Dendritic cell treated with granulocyte-macrophage colony-stimulating factor and Interleukin-4, amounts not matched to agents 40 ng/mL and 50 ng/mL, for 4 days (primary cell): ENCODE results near the gene KNSTRN.
A peak's percentile ranks its signal among the peaks of the same experiment; 100 is the strongest.

Experiments
- H3K27ac Mint-ChIP-seq: one replicate; pipeline ENCODE4 v1.8.0; 2022; ENCODE audit warnings: mild to moderate bottlenecking, mixed read lengths
- H3K27me3 Mint-ChIP-seq: one replicate; pipeline ENCODE4 v1.8.0; 2022; ENCODE audit warnings: mild to moderate bottlenecking, mixed read lengths
- H3K36me3 Mint-ChIP-seq: one replicate; pipeline ENCODE4 v1.8.0; 2022; ENCODE audit warnings: low read depth, mixed read lengths
- H3K4me1 Mint-ChIP-seq: one replicate; pipeline ENCODE4 v1.8.0; 2022; ENCODE audit warnings: low read depth, mixed read lengths
- H3K4me3 Mint-ChIP-seq: one replicate; pipeline ENCODE4 v1.8.0; 2022; ENCODE audit warnings: mild to moderate bottlenecking, moderate library complexity, mixed read lengths
- H3K9me3 Mint-ChIP-seq: one replicate; pipeline ENCODE4 v1.8.0; 2022; ENCODE audit warnings: mixed read lengths
- intact Hi-C: fragments of 100-400 bp; cut with micrococcal nuclease; formaldehyde crosslinking; loops from one replicate; pipeline ENCODE4 v1.15.0; 2022

Gene KNSTRN

DNA sequence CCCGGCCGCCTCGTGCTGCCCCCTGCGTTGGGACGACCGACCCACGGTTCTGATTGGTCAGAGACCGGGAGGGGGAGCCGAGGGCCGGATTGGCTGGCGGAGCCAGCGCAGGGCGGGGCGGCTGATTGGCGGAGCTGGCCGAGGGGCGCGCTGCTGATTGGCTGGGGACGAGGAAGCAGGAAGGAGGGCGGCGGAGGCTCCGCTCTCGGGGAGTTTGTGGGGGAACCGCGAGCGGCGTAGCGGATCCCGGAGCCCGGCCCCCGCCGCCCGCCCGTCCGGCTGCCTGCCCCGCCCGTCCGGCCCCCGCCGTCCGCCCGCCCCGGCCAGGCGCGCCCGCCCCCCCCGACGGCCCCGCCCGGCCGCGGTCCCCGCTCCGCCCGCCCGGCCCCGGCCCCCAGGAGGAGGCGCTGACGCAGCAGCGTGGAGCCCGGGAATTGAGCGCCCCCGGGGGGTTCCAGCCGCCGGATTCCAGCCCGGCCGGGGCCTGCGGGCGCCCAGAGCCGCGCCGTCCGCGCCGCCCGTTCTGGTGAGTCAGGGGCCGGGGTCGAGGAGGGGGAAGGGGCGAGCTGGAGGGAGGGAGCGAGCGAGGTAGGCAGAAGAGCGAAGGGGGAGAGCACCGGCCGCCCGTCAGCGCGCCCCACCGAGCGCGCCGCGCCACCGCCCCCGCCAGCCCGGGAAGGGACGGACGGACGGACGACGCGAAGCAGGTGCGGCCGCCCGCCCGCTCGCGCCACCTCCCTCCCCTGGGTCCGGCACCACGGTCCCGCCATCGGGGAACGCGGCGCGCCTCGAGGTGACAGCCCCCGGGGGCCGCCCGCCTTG lies 58.4 kb downstream of the KNSTRN start, which contains the start of gene BAHD1:
Gene BAHD1 (plus strand): TSS at position 211 of the 822 bp plus-strand sequence. CDS start 17,512 bp downstream, outside the sequence.
- Mint-ChIP-seq H3K4me1 (peaks cover 69% of the 10 kb centered on the region), H3K36me3 (peaks cover 6% of the 10 kb centered on the region), H3K9me3 (no peaks in the 10 kb centered on the region), H3K4me3 (peak within 1 kb of the TSS; percentile 84), H3K27me3 (peaks cover 54% of the 10 kb centered on the region), H3K27ac (peak within 1 kb of the TSS; percentile 70)
- intact Hi-C loops, result loop anchor here (10.0 kb wide), 1 partner anchor 64 kb away; no protein-coding TSS in a partner anchor

DNA sequence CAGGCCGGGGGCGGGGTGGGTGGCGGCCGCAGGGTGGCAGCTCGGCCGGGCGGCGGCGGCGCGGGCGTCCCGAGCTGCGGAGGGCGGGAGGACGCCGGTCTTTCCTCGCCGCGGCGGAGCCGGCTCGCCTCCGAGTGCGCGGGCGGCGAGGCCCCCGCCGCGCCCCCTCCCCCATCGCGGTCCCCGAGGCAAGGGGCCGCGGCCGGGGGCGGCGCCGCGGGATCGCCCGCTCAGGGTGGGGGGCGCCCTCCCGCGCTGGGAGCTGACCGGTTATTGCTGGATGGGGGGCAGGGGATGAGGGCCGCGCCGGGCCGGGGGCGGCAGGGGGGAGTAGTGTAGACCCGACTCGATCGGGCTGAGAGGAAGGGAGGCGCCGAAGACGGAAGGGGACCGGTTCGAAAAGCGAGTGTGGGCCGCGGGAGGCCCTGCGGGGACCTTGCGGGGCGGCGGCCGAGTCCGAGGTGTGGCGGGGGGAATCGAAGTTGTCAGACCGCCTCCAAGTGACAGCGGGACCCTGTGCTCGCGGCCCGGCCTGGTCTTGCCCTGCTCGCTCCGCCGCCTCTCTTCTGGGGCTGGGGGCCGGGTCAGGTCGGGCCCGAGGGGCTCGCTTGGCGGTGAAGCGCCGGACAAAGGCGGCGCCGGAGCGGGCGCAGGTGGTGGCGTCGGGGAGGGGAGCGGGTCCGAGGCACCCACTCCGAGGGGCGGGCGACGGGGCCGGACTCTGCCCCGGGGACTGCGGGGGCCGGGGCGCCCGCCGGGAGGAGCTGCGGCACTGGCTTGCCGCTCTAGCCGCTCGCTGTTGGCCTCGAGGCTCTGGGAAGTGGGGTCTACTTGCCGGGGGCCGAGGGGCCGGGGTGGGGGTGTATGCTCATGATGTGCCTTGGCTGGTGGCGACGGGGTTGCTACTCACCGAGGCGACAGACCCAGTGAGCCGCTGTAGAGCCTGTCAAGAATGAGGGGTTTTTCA lies 59.3 kb downstream of the KNSTRN start:
- Mint-ChIP-seq H3K36me3 (peaks cover 6% of the 10 kb centered on the region), H3K4me1 (peaks cover 61% of the 10 kb centered on the region), H3K27ac (peak overlapping the region; percentile 66), H3K9me3 (no peaks in the 10 kb centered on the region), H3K27me3 (peaks cover 46% of the 10 kb centered on the region), H3K4me3 (peak overlapping the region; percentile 84)
- intact Hi-C loops, result loop anchor here (10.0 kb wide), 1 partner anchor 63 kb away; no protein-coding TSS in a partner anchor

GRCh38 chr15:40443255-40443654 lies 60.7 kb downstream of the KNSTRN start:
- no peak overlapping the region for H3K4me3 Mint-ChIP-seq

DNA sequence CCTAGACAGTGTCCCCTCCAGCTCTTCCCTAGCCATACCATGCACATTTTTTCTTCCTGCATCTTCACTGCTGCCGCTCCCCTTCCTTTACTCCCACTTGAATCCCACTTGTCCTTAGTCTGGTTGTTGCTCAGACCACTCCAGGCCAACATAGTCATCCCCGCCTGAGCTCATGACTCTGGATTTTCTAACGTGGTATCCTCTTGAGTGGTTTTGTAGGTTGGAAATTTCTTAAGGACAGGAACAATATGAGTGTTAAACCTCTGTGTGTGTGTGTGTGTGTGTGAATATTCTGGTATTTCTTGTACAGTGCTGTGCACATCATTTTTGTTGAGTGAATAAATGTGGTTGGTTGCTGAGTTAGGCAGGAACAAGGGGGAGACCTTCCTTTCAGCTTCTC lies 61.3 kb downstream of the KNSTRN start:
- Mint-ChIP-seq H3K27ac (no peak overlapping the region), H3K4me3 (no peak overlapping the region), H3K36me3 (peaks cover 6% of the 10 kb centered on the region), H3K9me3 (no peaks in the 10 kb centered on the region), H3K4me1 (peaks cover 47% of the 10 kb centered on the region), H3K27me3 (peaks cover 26% of the 10 kb centered on the region)
- intact Hi-C loops, result loop anchor here (10.0 kb wide), 1 partner anchor 61 kb away; no protein-coding TSS in a partner anchor

More at GRCh38 chr15:40443255-40443654, 60.7 kb downstream of the KNSTRN start:
- Mint-ChIP-seq H3K27me3 (peaks cover 32% of the 10 kb centered on the region), H3K4me1 (peaks cover 47% of the 10 kb centered on the region), H3K36me3 (peaks cover 6% of the 10 kb centered on the region), H3K27ac (no peak overlapping the region), H3K9me3 (no peaks in the 10 kb centered on the region)
- intact Hi-C loops, result loop anchor here (10.0 kb wide), 1 partner anchor 62 kb away; no protein-coding TSS in a partner anchor
